NCI-H526 (cell line): ENCODE measurements around the gene ZNF248.
"Not testable (repeated sequence)": the region's sequence is repeated elsewhere in the genome, so short reads cannot be mapped to it uniquely, and the experiment has no call there.

Experiments used
- DNase-seq, 2 experiments: peaks; one replicate each; lab custom pipeline; 2025; lab: John Stamatoyannopoulos, UW

The ZNF248 gene

DNA sequence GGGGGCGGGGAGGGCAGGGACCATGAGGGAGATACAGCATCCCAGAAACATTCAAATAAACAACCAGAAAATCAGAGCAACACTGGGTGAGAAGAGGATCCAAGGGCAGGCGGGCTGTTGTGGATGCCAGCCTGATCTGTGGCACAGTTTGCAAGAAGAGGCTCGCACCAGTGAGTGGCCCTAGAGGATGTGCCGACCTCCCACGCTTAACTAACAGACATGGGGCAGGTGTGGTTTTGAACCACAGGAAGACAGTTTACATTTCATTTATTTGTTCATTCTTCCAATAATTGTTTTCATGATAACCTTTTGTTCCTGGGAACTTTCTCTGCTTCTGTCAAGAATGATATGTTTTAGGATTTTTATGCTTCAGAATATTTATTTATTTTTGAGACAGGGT lies 115.6 kb downstream of the ZNF248 start:
- no peak for DNase-seq

DNA sequence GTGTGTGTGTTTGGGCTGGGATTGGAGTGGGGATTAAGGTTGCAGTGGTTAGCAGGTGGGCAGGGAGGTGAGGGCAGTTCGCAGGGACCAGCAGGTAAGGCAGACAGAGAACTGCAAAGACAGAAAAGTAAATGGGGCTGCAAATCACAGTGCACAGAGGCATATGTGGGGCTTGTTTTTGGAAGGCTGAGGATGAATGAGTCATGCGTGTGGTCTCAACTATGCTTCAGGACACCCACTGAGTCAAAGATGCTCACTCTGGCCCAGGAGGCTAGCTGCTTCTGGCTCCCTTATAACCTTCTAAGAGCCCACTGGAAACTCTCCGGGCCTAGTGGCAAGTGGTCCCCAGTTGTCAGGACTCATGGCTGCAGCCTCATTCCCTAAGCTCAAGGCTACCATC lies 118.2 kb downstream of the ZNF248 start:
- no peak for DNase-seq

DNA sequence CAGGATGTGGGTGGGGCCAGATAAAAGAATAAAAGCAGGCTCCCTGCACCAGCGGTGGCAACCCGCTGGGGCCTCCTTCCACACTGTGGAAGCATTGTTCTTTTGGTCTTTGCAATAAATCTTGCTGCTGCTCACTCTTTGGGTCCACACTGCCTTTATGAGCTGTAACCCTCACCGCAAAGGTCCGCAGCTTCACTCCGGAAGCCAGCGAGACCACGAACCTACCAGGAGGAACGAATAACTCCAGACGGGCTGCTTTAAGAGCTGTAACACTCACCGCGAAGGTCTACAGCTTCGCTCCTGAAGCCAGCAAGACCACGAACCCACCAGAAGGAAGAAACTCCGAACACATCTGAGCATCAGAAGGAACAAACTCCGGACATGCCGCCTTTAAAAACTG lies 119.2 kb downstream of the ZNF248 start:
- DNase-seq = not testable (repeated sequence)

DNA sequence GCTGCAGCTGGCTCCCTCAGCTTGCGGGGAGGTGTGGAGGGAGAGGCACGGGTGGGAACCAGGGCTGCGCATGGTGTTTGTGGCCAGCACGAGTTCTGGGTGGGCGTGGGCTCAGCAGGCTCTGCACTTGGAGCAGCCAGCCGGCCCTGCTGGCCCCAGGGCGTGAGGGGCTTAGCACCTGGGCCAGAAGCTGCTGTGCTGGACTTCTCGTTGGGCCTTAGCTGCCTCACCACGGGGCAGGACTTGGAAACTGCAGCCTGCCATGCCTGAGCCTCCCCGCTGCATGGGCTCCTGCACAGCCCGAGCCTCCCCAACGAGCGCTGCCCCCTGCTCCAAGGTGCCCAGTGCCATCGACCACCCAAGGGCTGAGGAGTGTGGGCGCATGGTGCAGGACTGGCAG lies 120.1 kb downstream of the ZNF248 start:
- DNase-seq = no peak

DNA sequence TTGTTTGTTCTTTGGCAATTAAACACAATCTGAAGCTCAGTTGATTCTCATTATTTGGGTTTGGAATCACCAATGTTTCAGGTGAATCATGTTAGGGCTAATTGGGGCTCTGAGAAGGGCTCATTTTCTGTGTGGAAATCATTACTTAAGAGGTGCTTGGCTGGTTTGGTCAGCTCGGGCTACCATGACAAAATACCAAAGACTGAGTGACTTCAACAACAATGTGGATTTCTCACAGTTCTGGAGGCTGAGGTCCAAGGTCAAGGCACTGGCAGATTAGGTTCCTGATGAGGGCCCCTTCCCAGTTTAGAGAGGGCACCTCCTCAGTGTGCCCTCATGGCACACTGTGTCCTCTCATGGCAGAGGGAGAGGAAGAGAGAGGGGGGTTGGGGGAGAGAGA lies 121.3 kb downstream of the ZNF248 start:
- no peak for DNase-seq

DNA sequence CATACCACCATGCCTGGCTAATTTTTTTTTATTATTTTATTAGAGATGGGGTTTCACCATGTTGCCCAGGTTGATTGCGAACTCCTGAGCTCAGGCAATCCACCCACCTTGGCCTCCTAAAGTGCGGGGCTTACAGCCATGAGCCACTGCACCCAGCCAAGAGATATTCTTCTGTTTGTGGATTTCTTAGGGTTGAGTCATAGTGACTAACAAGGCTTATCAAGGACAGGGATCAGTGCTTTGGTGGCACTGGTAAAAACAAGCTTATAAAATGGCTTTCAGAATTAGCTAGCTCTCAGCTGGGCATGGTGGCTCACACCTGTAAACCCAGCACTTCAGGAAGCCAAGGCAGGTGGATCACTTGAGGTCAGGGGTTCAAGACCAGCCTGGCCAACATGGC lies 122.4 kb downstream of the ZNF248 start:
- DNase-seq = no peak
